OCI-LY1 (cell line): ENCODE data around the gene LGALS12.

Experiments
- H2AFZ ChIP-seq: fragments of 200-600 bp; sonication (generic), shearing (Covaris generic); 2 replicates; pipeline ENCODE4 v1.6.0; 2014; ENCODE audit warnings: antibody characterized with exemption, mild to moderate bottlenecking, low read length
- H3F3A ChIP-seq: fragments of 200-600 bp; sonication (generic), shearing (Covaris generic); 2 replicates; pipeline ENCODE4 v1.6.0; 2014; ENCODE audit warnings: mild to moderate bottlenecking, antibody characterized with exemption, low read length, moderate library complexity; ENCODE audit not compliant: insufficient read depth
- H3K27ac ChIP-seq: fragments of 200-600 bp; sonication (generic); 2 replicates; pipeline ENCODE4 v1.5.1; 2014; ENCODE audit warnings: low read length, mixed run types, mild to moderate bottlenecking, low read depth; ENCODE audit not compliant: poor library complexity, severe bottlenecking
- H3K27me3 ChIP-seq: fragments of 200-600 bp; sonication (generic); 2 replicates; pipeline ENCODE4 v1.6.0; 2014; ENCODE audit warnings: antibody characterized with exemption, mild to moderate bottlenecking, low read length, moderate library complexity; ENCODE audit not compliant: insufficient read depth
- H3K36me3 ChIP-seq: fragments of 200-600 bp; sonication (generic); 2 replicates; pipeline ENCODE4 v1.6.1; 2014; ENCODE audit warnings: mild to moderate bottlenecking, antibody characterized with exemption, low read length, moderate library complexity, mixed read lengths; ENCODE audit not compliant: insufficient read depth
- H3K4me1 ChIP-seq: fragments of 200-600 bp; sonication (generic); 2 replicates; pipeline ENCODE4 v1.5.1; 2014; ENCODE audit warnings: mild to moderate bottlenecking, low read length, moderate library complexity; ENCODE audit not compliant: insufficient read depth, severe bottlenecking
- H3K4me2 ChIP-seq: fragments of 200-600 bp; sonication (generic), shearing (Covaris generic); 2 replicates; pipeline ENCODE4 v1.6.1; 2014; ENCODE audit warnings: low read length
- H3K4me3 ChIP-seq: fragments of 200-600 bp; sonication (generic); 2 replicates; pipeline ENCODE4 v1.5.1; 2014; ENCODE audit warnings: low read length, low read depth, mild to moderate bottlenecking, mixed read lengths; ENCODE audit not compliant: poor library complexity, severe bottlenecking
- H3K79me2 ChIP-seq: fragments of 200-600 bp; shearing (Covaris generic); 2 replicates; pipeline ENCODE4 v1.6.1; 2016; ENCODE audit warnings: mixed run types, low read length, mixed read lengths; ENCODE audit not compliant: insufficient read depth
- H3K9ac ChIP-seq: fragments of 200-600 bp; sonication (generic), shearing (Covaris generic); 2 replicates; pipeline ENCODE4 v1.6.1; 2014; ENCODE audit warnings: mild to moderate bottlenecking, low read length, mixed read lengths
- H3K9me2 ChIP-seq: fragments of 200-600 bp; sonication (generic), shearing (Covaris generic); 2 replicates; pipeline ENCODE4 v1.6.1; 2014; ENCODE audit warnings: low read depth, mild to moderate bottlenecking, low read length, mixed read lengths
- H3K9me3 ChIP-seq: fragments of 200-600 bp; shearing (Covaris generic); 2 replicates; pipeline ENCODE4 v1.6.1; 2014; ENCODE audit warnings: low read length, mixed read lengths
- H4K20me1 ChIP-seq: fragments of 200-600 bp; sonication (generic), shearing (Covaris generic); 2 replicates; pipeline ENCODE4 v1.6.0; 2016; ENCODE audit warnings: mild to moderate bottlenecking, low read length; ENCODE audit not compliant: insufficient read depth
- CTCF ChIP-seq: fragments of 200-600 bp; sonication (generic), shearing (Covaris generic); IDR thresholded peaks from 2 replicates; pipeline ENCODE4 v1.5.1; 2017; ENCODE audit warnings: mild to moderate bottlenecking, antibody characterized with exemption, low read length, moderate library complexity, mixed read lengths
- EZH2 ChIP-seq: fragments of 200-600 bp; sonication (generic), shearing (Covaris generic); IDR thresholded peaks from 2 replicates; pipeline ENCODE4 v1.8.0; 2017; ENCODE audit warnings: borderline replicate concordance, mixed run types, mild to moderate bottlenecking, antibody characterized with exemption, low read length, moderate library complexity, mixed read lengths

The LGALS12 gene

GRCh38 chr11:63488789-63489188, 17.1 kb upstream of the LGALS12 start:
- Histone ChIP-seq H3K27me3 (no peaks in the 10 kb centered on the region), H3K79me2 (no peaks in the 10 kb centered on the region), H3K36me3 (no peaks in the 10 kb centered on the region), H3K27ac (no peak overlapping the region), H3K4me1 (no peaks in the 10 kb centered on the region), H4K20me1 (no peaks in the 10 kb centered on the region), H3K9me2 (no peaks in the 10 kb centered on the region), H3K4me2 (no peak overlapping the region), H3K4me3 (no peak overlapping the region), H3F3A (no peaks in the 10 kb centered on the region), H3K9ac (no peak overlapping the region), H2AFZ (no peak overlapping the region), H3K9me3 (no peaks in the 10 kb centered on the region)
- TF ChIP-seq CTCF (no peak), EZH2 (no peak)

GRCh38 chr11:63489879-63490278, 16.0 kb upstream of the LGALS12 start:
- Histone ChIP-seq H3K79me2 (no peaks in the 10 kb centered on the region), H3K27ac (no peak overlapping the region), H3K36me3 (no peaks in the 10 kb centered on the region), H3K4me2 (no peak overlapping the region), H3K9ac (no peak overlapping the region), H3K9me3 (no peaks in the 10 kb centered on the region), H3F3A (no peaks in the 10 kb centered on the region), H3K27me3 (no peaks in the 10 kb centered on the region), H3K4me3 (no peak overlapping the region), H3K9me2 (no peaks in the 10 kb centered on the region), H4K20me1 (no peaks in the 10 kb centered on the region), H2AFZ (no peak overlapping the region), H3K4me1 (no peaks in the 10 kb centered on the region)
- TF ChIP-seq EZH2 (no peak), CTCF (no peak)

- TF ChIP-seq EZH2 (no peak), CTCF (no peak)
- Histone ChIP-seq H3K9ac (no peak within 1 kb of the TSS), H4K20me1 (no peaks in the 10 kb centered on the region), H3K36me3 (no peaks in the 10 kb centered on the region), H3K4me3 (no peak within 1 kb of the TSS), H3K4me1 (no peaks in the 10 kb centered on the region), H3K27me3 (no peaks in the 10 kb centered on the region), H3K4me2 (no peak within 1 kb of the TSS), H2AFZ (no peak within 1 kb of the TSS), H3K9me2 (no peaks in the 10 kb centered on the region), H3F3A (no peaks in the 10 kb centered on the region), H3K9me3 (no peaks in the 10 kb centered on the region), H3K27ac (no peak within 1 kb of the TSS), H3K79me2 (no peaks in the 10 kb centered on the region)
Observed at GRCh38 chr11:63490551-63491239, 15.2 kb upstream of the LGALS12 start, which contains the start of gene PLAAT5. TSS of gene PLAAT5 (minus strand) at chr11:63491167. CDS start at chr11:63491034, 133 bp downstream.
